Measurements from ENCODE around the gene NFKBIL1.

GRCh38 chr6:31525932-31526591 lies 21.3 kb upstream of the NFKBIL1 start:
- TF ChIP-seq CTCF (IDR thresholded peaks at IDR 0.05; ENCODE audit: low read depth, low read length) = no peak
- no peak for TF ChIP-seq MAX (IDR thresholded peaks at IDR 0.05; ENCODE audit: low read depth, low read length)
- TF ChIP-seq POLR2A (IDR thresholded peaks at IDR 0.05; ENCODE audit: extremely low read depth, insufficient read length) = no peak
- TF ChIP-seq MYC (IDR thresholded peaks at IDR 0.05; ENCODE audit: low read depth, low read length) = no peak

All from NB4 (cell line).